HepG2 (cell line): ENCODE data around the gene ATP2B2. TPM values are rescaled to one million over a fixed set of nuclear protein-coding genes. Genes with fewer than 3 reads are reported as not detected.
A peak's percentile ranks its signal among the peaks of the same experiment; 100 is the strongest.

Source experiments
- ATAC-seq: fragments of 200-7000 bp; cut with Tn5 transposase; 3 replicates; pipeline ENCODE4 v1.9.1; 2020; ENCODE audit warnings: mild to moderate bottlenecking, moderate library complexity
- BruUV-seq: library from RNA; stranded (reverse); fragments of 400-500 nt; replicated peaks from 2 replicates; lab custom pipeline; 2021; lab: Mats Ljungman, UMichigan
- CTCF ChIA-PET: fragments of 300-600 bp; formaldehyde crosslinking; extraction: SDS; loops from one replicate; lab custom pipeline; 2021; ENCODE audit warnings: low total read pairs, inconsistent platforms, low intra/inter-chr PET ratio; lab: Yijun Ruan, JAX
- POLR2A ChIA-PET: fragments of 350-600 bp; sonication (Branson Sonifier 250); formaldehyde crosslinking; loops from one replicate; lab custom pipeline; 2020; ENCODE audit warnings: antibody characterized with exemption, inconsistent platforms; lab: Yijun Ruan, JAX
- DNase-seq: peaks from one replicate; pipeline ENCODE4 v3.0.0-alpha.2; 2015; ENCODE audit warnings: low spot score
- FAIRE-seq: peaks from 3 replicates; lab custom pipeline; 2011; peaks lifted over from hg19 to GRCh38; lab: Jason Lieb, UNC
- H2AFZ ChIP-seq: one replicate; pipeline ENCODE4 v1.6.1; 2011; ENCODE audit warnings: low read length, inconsistent platforms
- H3K27ac ChIP-seq: fragments of 300-600 bp; 3 replicates; pipeline ENCODE4 v1.8.0; 2011; ENCODE audit warnings: mixed run types, mild to moderate bottlenecking, mixed read lengths, low read length, inconsistent platforms; ENCODE audit not compliant: insufficient read depth; ENCODE audit errors: extremely low read length
- H3K27me3 ChIP-seq, 2 experiments: fragments of 200-600 bp in 1 of 2; 2 replicates in 1 of 2; 3 replicates in 1 of 2; pipeline versions ENCODE4 v1.6.0 to v1.8.0; 2011; ENCODE audit warnings: low read length in 2 of 2, mild to moderate bottlenecking in 2 of 2, moderate library complexity in 2 of 2, inconsistent platforms in 1 of 2; ENCODE audit not compliant: insufficient read depth in 2 of 2, control insufficient read depth in 1 of 2
- H3K36me3 ChIP-seq, 2 experiments: fragments of 200-600 bp in 1 of 2; replicated peaks in 1 of 2; 2 replicates in 1 of 2; 3 replicates in 1 of 2; pipeline versions ENCODE4 v1.5.1 to v1.8.0; 2011; ENCODE audit warnings: low read length in 2 of 2, inconsistent platforms in 1 of 2; ENCODE audit not compliant: insufficient read depth in 2 of 2, control insufficient read depth in 1 of 2
- H3K4me1 ChIP-seq: 2 replicates; pipeline ENCODE4 v1.5.1; 2012; ENCODE audit warnings: low read length, inconsistent platforms; ENCODE audit not compliant: insufficient read depth
- H3K4me2 ChIP-seq: 2 replicates; pipeline ENCODE4 v1.6.0; 2011; ENCODE audit warnings: low read depth, low read length, inconsistent platforms
- H3K4me3 ChIP-seq, 3 experiments: fragments of 200-600 bp in 1 of 3; sonication (generic), shearing (Covaris generic) in 1 of 3; replicated peaks in 1 of 3; 2 replicates each; pipeline ENCODE4 v1.5.1; 2011 to 2016; ENCODE audit warnings: low read length in 3 of 3, inconsistent platforms in 2 of 3, low read depth in 2 of 3, mild to moderate bottlenecking in 2 of 3, control low read depth in 1 of 3, mixed read lengths in 1 of 3; ENCODE audit not compliant: insufficient read depth in 1 of 3
- H3K79me2 ChIP-seq: one replicate; pipeline ENCODE4 v1.6.1; 2011; ENCODE audit warnings: low read length, inconsistent platforms; ENCODE audit not compliant: insufficient read depth
- H3K9ac ChIP-seq: 2 replicates; pipeline ENCODE4 v1.6.0; 2011; ENCODE audit warnings: mild to moderate bottlenecking, low read depth, low read length, inconsistent platforms; ENCODE audit not compliant: insufficient read depth
- H3K9me3 ChIP-seq: 2 replicates; pipeline ENCODE4 v1.5.1; 2012; ENCODE audit warnings: mild to moderate bottlenecking, low read length
- H4K20me1 ChIP-seq: 2 replicates; pipeline ENCODE4 v1.6.0; 2011; ENCODE audit warnings: inconsistent platforms, mild to moderate bottlenecking, low read length, moderate library complexity; ENCODE audit not compliant: insufficient read depth
- ERF ChIP-seq: IDR thresholded peaks from 2 replicates; pipeline ENCODE4 v1.6.1; 2018; ENCODE audit warnings: missing biosample characterization, missing genetic modification reagents
- HHEX ChIP-seq: IDR thresholded peaks from 2 replicates; pipeline ENCODE4 v1.6.1; 2016; ENCODE audit warnings: control low read depth
- MAFF ChIP-seq: IDR thresholded peaks from 2 replicates; pipeline ENCODE4 v1.6.1; 2011; ENCODE audit warnings: low read depth, low read length, improper control_type of control experiment
- MTA1 ChIP-seq: sonication (generic); formaldehyde crosslinking; IDR thresholded peaks from 2 replicates; pipeline ENCODE4 v1.4.0; 2020; ENCODE audit warnings: missing genetic modification reagents, mild to moderate bottlenecking, borderline replicate concordance
- NR2F1 ChIP-seq, 2 experiments: fragments of 450-650 bp in 1 of 2; formaldehyde crosslinking in 1 of 2; IDR thresholded peaks; 2 replicates each; pipeline versions ENCODE4 v1.5.0 to v1.6.1; 2016 to 2020; ENCODE audit warnings: mild to moderate bottlenecking in 1 of 2, missing compliant biosample characterization in 1 of 2, missing genetic modification reagents in 1 of 2, moderate library complexity in 1 of 2
- NR2F2 ChIP-seq: IDR thresholded peaks from 2 replicates; pipeline ENCODE4 v1.6.1; 2012; ENCODE audit warnings: low read depth, inconsistent platforms, borderline replicate concordance
- NR2F6 ChIP-seq, 2 experiments: IDR thresholded peaks; 2 replicates each; pipeline ENCODE4 v1.6.1; 2016; ENCODE audit warnings: antibody characterized with exemption in 1 of 2, mild to moderate bottlenecking in 1 of 2
- REPIN1 ChIP-seq: sonication (generic); formaldehyde crosslinking; IDR thresholded peaks from 2 replicates; pipeline ENCODE4 v1.8.0; 2022; ENCODE audit warnings: missing genetic modification reagents, low read depth, mild to moderate bottlenecking, borderline replicate concordance
- SAP130 ChIP-seq: IDR thresholded peaks from 2 replicates; pipeline ENCODE4 v1.6.1; 2016; ENCODE audit warnings: low read depth
- SRSF1 ChIP-seq: fragments of 200-400 bp; formaldehyde crosslinking; optimal IDR thresholded peaks from 2 replicates; pipeline ENCODE3; 2017; ENCODE audit warnings: mild to moderate bottlenecking, low read depth, low read length, moderate library complexity
- TBL1XR1 ChIP-seq: fragments of 150-350 bp; IDR thresholded peaks from 2 replicates; pipeline ENCODE4 v1.6.1; 2014; ENCODE audit warnings: borderline replicate concordance, low read length; ENCODE audit not compliant: partially characterized antibody
- ZEB1 ChIP-seq: IDR thresholded peaks from 2 replicates; pipeline ENCODE4 v1.6.1; 2012; ENCODE audit warnings: mild to moderate bottlenecking, low read depth, inconsistent platforms; ENCODE audit not compliant: insufficient replicate concordance
- ZKSCAN1 ChIP-seq: fragments of 150-350 bp; IDR thresholded peaks from 2 replicates; pipeline ENCODE4 v1.6.1; 2014; ENCODE audit warnings: low read length
- ZNF263 ChIP-seq: sonication (generic); formaldehyde crosslinking; IDR thresholded peaks from 2 replicates; pipeline ENCODE4 v1.4.0; 2020; ENCODE audit warnings: missing genetic modification reagents
- ZNF292 ChIP-seq: sonication (generic); formaldehyde crosslinking; IDR thresholded peaks from 2 replicates; pipeline ENCODE4 v1.8.1; 2022; ENCODE audit warnings: mild to moderate bottlenecking, low read depth, missing genetic modification reagents, borderline replicate concordance
- ZNF605 ChIP-seq: sonication (generic); formaldehyde crosslinking; IDR thresholded peaks from 2 replicates; pipeline ENCODE4 v1.8.0; 2022; ENCODE audit warnings: mild to moderate bottlenecking, missing genetic modification reagents
- WGBS: methylation state at CpG from one replicate; pipeline ENCODE4 v1.1.6; 2017; ENCODE audit warnings: low lambda C conversion rate; 5-methylcytosine and 5-hydroxymethylcytosine counted together
- in situ Hi-C: cut with HindIII; loops from 2 replicates; pipeline ENCODE4 v1.10.0; 2017; ENCODE audit warnings: low pct_unique_long_range_greater_than_20kb; ENCODE audit not compliant: extremely low pct_ligation_motif_present
- intact Hi-C: fragments of 100-400 bp; cut with micrococcal nuclease; formaldehyde crosslinking; loops from one replicate; pipeline ENCODE4 v1.10.0; 2022; ENCODE audit not compliant: unreplicated experiment
- polyA plus RNA-seq, 8 experiments: library from polyadenylated mRNA; depleted of rRNA in 3 of 8; stranded (reverse) in 7 of 8; unstranded in 1 of 8; fragments of >200 nt; fragmentation: Illumina TruSeq in 4 of 8; extraction: Trizol in 4 of 8; gene quantifications; 2 replicates each; pipeline versions ENCODE4 v1.2.1 to v1.2.3, GENCODE V29; 2011 to 2016; ENCODE audit warnings: low read depth in 4 of 8, missing spikeins in 1 of 8, mixed read lengths in 1 of 8; ENCODE audit not compliant: insufficient read depth in 1 of 8
- total RNA-seq, 5 experiments: library from RNA; depleted of rRNA; stranded (reverse); fragments of >200 nt; fragmentation: Illumina TruSeq; extraction: Trizol; gene quantifications; 2 replicates each; pipeline ENCODE4 v1.2.3, GENCODE V29; 2016; ENCODE audit warnings: low read depth in 1 of 5
- TF ChIP-seq, protein P1 (sequence below): sonication (generic); formaldehyde crosslinking; IDR thresholded peaks from 2 replicates; pipeline ENCODE4 v1.5.1; 2020; ENCODE audit warnings: mild to moderate bottlenecking, missing genetic modification reagents, moderate library complexity

ATP2B2 gene
- total and polyA plus RNA-seq, 2 of the 13 experiments (the other 11 are each of a cell fraction or from before 2014, with no cell fraction given) = 1.5 to 2.3 TPM

DNA sequence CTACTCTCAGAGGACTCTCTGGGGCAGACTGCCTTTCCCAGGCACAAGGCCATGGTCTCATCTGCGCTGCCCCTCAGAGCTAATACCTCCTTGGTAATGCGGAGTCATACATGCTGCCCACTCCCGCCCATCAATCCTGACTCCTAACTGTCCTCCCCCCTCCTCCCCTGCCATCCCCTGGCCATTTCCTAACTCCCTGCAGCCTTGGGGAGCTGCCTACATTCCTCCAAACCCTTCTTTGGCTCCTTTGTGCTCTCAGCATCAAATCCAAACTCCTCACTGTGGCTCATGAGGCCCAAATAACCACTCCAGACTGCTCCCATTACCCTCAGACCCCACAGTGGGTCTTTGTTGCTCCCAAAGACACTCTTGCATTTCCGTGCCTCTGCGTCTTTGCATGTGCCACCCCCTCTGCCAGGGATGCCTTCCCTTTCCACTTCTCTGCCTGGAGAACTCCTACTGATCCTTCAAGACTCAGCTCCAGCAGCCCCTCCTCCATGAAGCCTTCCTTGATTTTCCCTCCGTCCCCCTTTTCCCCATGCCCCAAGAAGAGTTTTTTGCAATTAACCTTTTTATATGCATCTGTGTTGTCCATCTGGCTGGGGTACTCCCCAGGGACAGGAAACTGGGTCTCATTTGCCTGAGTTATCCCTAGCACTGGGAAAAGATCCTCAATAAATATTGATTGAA lies 5.5 kb upstream of the ATP2B2 start:
- intact Hi-C loops = no loop called here

DNA sequence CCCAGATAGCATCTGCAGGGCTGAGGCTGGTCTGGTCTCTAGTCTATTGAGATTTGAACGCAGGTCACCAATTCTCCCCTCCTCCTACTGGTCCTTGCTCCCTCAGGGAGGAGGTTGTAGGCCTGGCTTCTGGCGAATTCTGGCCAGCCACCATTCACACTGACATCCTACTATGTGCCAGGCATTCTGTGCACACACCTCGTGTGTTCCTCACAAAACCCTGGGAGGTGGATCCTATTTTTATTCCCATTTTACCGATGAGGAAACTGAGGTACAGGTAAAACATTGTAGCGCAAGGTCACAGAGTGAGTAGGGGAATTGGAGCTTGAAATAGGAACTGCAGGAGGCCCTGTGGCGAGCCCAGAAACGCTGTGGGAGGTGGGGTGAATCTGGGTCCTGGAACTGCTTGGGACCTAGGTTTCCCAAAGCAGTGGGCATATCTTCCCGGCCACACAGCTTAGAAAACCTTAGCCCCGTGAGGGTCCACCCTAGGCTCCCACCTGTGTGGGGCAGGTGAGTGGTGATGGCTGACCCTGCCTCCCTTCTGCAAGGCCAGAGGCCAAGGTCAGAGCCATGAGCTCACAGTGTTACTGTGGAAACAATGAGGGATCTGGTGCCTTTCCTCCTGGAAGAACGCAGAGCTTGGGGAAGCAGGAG lies 4.8 kb upstream of the ATP2B2 start:
- no peak for DNase-seq
- intact Hi-C loops = no loop called here
- in situ Hi-C loops = loop anchor here (10.0 kb wide), 1 partner anchor 225 kb away; no protein-coding TSS in a partner anchor
- no peaks in the 10 kb centered on the region for H3K9me3 ChIP-seq
- no peak for ATAC-seq
- no peaks in the 10 kb centered on the region for H3K79me2 ChIP-seq
- WGBS = 57% methylated on average over 9 of the region's 10 CpGs
- H3K27me3 ChIP-seq = peaks cover 0 to 4% of the 10 kb centered on the region in 2 experiments; a peak in 2 of 5 replicates
- no peaks in the 10 kb centered on the region for H4K20me1 ChIP-seq
- peak; percentile 56 for FAIRE-seq
- no peaks in the 10 kb centered on the region for H3K36me3 ChIP-seq
- ChIA-PET CTCF (no interaction called here), POLR2A (no interaction called here)
- H2AFZ ChIP-seq = no peak overlapping the region
- no peak overlapping the region for H3K4me2 ChIP-seq
- no peak overlapping the region for H3K9ac ChIP-seq
- peaks cover 96% of the 10 kb centered on the region for H3K4me1 ChIP-seq
- peak overlapping the region; percentile 75 for H3K27ac ChIP-seq
- no TSS peak for BruUV-seq
- no peak overlapping the region for H3K4me3 ChIP-seq
- TF ChIP-seq, protein P1, sequence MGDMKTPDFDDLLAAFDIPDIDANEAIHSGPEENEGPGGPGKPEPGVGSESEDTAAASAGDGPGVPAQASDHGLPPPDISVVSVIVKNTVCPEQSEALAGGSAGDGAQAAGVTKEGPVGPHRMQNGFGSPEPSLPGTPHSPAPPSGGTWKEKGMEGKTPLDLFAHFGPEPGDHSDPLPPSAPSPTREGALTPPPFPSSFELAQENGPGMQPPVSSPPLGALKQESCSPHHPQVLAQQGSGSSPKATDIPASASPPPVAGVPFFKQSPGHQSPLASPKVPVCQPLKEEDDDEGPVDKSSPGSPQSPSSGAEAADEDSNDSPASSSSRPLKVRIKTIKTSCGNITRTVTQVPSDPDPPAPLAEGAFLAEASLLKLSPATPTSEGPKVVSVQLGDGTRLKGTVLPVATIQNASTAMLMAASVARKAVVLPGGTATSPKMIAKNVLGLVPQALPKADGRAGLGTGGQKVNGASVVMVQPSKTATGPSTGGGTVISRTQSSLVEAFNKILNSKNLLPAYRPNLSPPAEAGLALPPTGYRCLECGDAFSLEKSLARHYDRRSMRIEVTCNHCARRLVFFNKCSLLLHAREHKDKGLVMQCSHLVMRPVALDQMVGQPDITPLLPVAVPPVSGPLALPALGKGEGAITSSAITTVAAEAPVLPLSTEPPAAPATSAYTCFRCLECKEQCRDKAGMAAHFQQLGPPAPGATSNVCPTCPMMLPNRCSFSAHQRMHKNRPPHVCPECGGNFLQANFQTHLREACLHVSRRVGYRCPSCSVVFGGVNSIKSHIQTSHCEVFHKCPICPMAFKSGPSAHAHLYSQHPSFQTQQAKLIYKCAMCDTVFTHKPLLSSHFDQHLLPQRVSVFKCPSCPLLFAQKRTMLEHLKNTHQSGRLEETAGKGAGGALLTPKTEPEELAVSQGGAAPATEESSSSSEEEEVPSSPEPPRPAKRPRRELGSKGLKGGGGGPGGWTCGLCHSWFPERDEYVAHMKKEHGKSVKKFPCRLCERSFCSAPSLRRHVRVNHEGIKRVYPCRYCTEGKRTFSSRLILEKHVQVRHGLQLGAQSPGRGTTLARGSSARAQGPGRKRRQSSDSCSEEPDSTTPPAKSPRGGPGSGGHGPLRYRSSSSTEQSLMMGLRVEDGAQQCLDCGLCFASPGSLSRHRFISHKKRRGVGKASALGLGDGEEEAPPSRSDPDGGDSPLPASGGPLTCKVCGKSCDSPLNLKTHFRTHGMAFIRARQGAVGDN (CRISPR knock-in tag) = peak; percentile 29
- 0 out of 2 replicates have a peak, but pooled peaks have one; percentile 6 for TF ChIP-seq SAP130 (CRISPR knock-in tag)
- 0 out of 2 replicates have a peak, but pooled peaks have one; percentile 47 for TF ChIP-seq ZNF605 (CRISPR knock-in tag)
- no peak for TF ChIP-seq ERF (CRISPR knock-in tag)
- TF ChIP-seq NR2F2 = peak; percentile 41; the same call in 1 of the 2 replicates
- peak in 1 of 2 experiments; percentile 56; a peak in 2 of 4 replicates for TF ChIP-seq NR2F1 (CRISPR knock-in tag; IDR thresholded peaks at IDR 0.05)
- peak; percentile 72 for TF ChIP-seq NR2F6 (IDR thresholded peaks at IDR 0.05)
- peak; percentile 70; the same call in 1 of the 2 replicates for TF ChIP-seq NR2F6 (CRISPR knock-in tag; IDR thresholded peaks at IDR 0.05)
- peak; percentile 68 for TF ChIP-seq ZKSCAN1
- 0 out of 2 replicates have a peak, but pooled peaks have one; percentile 31 for TF ChIP-seq MTA1 (CRISPR knock-in tag)

More for the DNA sequence above, 5.5 kb upstream of the ATP2B2 start:
- no peaks in the 10 kb centered on the region for H3K36me3 ChIP-seq
- FAIRE-seq = peak; percentile 15
- no peak overlapping the region for H3K4me2 ChIP-seq
- no peak overlapping the region for H2AFZ ChIP-seq
- ATAC-seq = no peak
- H3K79me2 ChIP-seq = no peaks in the 10 kb centered on the region
- H3K27ac ChIP-seq = no peak overlapping the region
- peaks cover 100% of the 10 kb centered on the region for H3K4me1 ChIP-seq
- POLR2A ChIA-PET = no interaction called here
- WGBS = 73% methylated on average over 6 of the region's 6 CpGs
- CTCF ChIA-PET = no interaction called here
- H3K27me3 ChIP-seq = peaks cover 0 to 2% of the 10 kb centered on the region in 2 experiments; a peak in 2 of 5 replicates
- no peak for DNase-seq
- no peak overlapping the region for H3K4me3 ChIP-seq
- peak; percentile 64; the same call in 1 of the 2 replicates for TF ChIP-seq ZNF292 (CRISPR knock-in tag)
- TF ChIP-seq ZNF263 (CRISPR knock-in tag) = peak; percentile 58; the same call in 1 of the 2 replicates
- TF ChIP-seq HHEX = no peak
- no peak for TF ChIP-seq TBL1XR1
- no peak for TF ChIP-seq SRSF1
- TF ChIP-seq MAFF = no peak
- no peak for TF ChIP-seq ZEB1
- no peak for TF ChIP-seq REPIN1
- H3K9ac ChIP-seq = no peak overlapping the region
- BruUV-seq = no TSS peak
- in situ Hi-C loops = loop anchor here (10.0 kb wide), 1 partner anchor 224 kb away; no protein-coding TSS in a partner anchor
- no peaks in the 10 kb centered on the region for H4K20me1 ChIP-seq
- no peaks in the 10 kb centered on the region for H3K9me3 ChIP-seq
